Body of pancreas (tissue), 4 donors: Measurements from ENCODE around the gene BTBD18. TPM values are rescaled to one million over a fixed set of nuclear protein-coding genes. Genes with fewer than 3 reads are reported as not detected.

Experiments used
- ATAC-seq: fragments of 150-250 bp; one replicate; pipeline ENCODE4 v1.9.1; 2016
- DNase-seq, 4 donors: peaks; one replicate each; pipeline ENCODE4 v3.0.0-alpha.2; 2019
- H3K27ac ChIP-seq, 4 donors: fragments of 200-600 bp; sonication (generic); 1 replicate in 3 of 4; 2 replicates in 1 of 4; pipeline versions ENCODE4 v1.5.1 to v1.6.1; 2016 to 2019; ENCODE audit warnings: mild to moderate bottlenecking in 1 of 4, mixed read lengths in 1 of 4, moderate library complexity in 1 of 4
- H3K27me3 ChIP-seq, 2 donors: fragments of 200-600 bp; sonication (generic); one replicate each; pipeline ENCODE4 v1.6.0; 2016; ENCODE audit warnings: mild to moderate bottlenecking in 1 of 2
- H3K36me3 ChIP-seq, 2 donors: fragments of 200-600 bp; sonication (generic); replicated peaks in 1 of 2; 2 replicates each; pipeline ENCODE4 v1.5.1; 2016; ENCODE audit warnings: low read depth in 2 of 2; ENCODE audit not compliant: insufficient read depth in 1 of 2
- H3K4me1 ChIP-seq: fragments of 200-600 bp; sonication (generic); one replicate; pipeline ENCODE4 v1.6.0; 2016
- H3K4me3 ChIP-seq, 2 donors: fragments of 200-600 bp; sonication (generic); 1 replicate in 1 of 2; 2 replicates in 1 of 2; pipeline ENCODE4 v1.5.1; 2016 to 2019
- H3K9me3 ChIP-seq, 3 donors: fragments of 200-600 bp; sonication (generic); 1 replicate in 2 of 3; 2 replicates in 1 of 3; pipeline ENCODE4 v1.5.1; 2016
- CTCF ChIP-seq, 7 experiments: fragments of 450-650 bp in 4 of 7; fragments of 200-600 bp in 3 of 7; sonication (generic) in 3 of 7; IDR thresholded peaks; one replicate each; pipeline ENCODE4 v1.5.1; 2016 to 2019; ENCODE audit warnings: antibody characterized with exemption in 7 of 7
- POLR2A ChIP-seq, 3 donors: fragments of 450-650 bp; IDR thresholded peaks; one replicate each; pipeline ENCODE4 v1.6.1; 2016; ENCODE audit warnings: antibody characterized with exemption in 3 of 3, mild to moderate bottlenecking in 2 of 3
- WGBS, 2 donors: methylation state at CpG; one replicate each; pipeline ENCODE4 v1.1.5; 2017; 5-methylcytosine and 5-hydroxymethylcytosine counted together
- intact Hi-C: fragments of 100-400 bp; cut with DNase I; formaldehyde crosslinking; loops from one replicate; pipeline ENCODE4 v1.15.1; 2023
- total RNA-seq, 2 donors: library from RNA; depleted of rRNA; stranded (reverse); fragments of >200 nt; gene quantifications; one replicate each; pipeline ENCODE4 v1.1.0, GENCODE V29; 2016

Gene BTBD18
- total RNA-seq = not detected

DNA sequence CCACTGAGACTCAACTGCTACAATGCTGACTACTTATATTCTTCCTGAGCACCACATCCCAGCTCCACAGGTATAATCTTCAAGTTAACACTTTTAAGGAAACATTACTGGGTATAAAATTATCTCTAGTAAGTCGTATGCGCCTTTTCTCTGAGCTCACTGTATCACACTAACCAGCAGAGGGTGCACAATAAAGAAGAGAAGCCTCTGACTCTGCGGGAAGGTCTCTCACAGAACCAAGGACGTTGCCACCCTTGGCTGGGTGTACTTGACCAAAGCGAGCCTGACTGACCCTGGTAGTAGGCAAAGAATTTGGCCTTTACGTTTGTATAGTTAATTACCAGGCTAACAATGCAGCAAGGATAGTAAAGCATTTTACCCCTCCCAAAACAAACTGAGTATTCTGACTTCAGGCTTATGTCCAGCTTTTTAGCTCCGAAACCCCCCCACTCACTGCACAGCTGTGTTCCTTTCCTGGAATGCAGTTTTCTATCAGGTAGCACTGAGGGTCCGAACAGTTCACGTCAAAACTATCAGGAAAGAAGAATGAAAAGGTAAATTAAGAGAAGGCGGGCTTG, at the start of gene BTBD18:
BTBD18 (minus strand) TSS at position 144 of the 578 bp plus-strand sequence. CDS start 631 bp downstream, outside the sequence.
- ATAC-seq (peak; percentile 94), DNase-seq (peak; percentile 56 to 75 (median 68))
- no peaks in the 10 kb centered on the region for H3K36me3 ChIP-seq
- H3K9me3 ChIP-seq = no peaks in the 10 kb centered on the region
- H3K27me3 ChIP-seq = no peaks in the 10 kb centered on the region
- WGBS, 2 donors = 27 to 29% methylated on average over 10 of the region's 10 CpGs
- peak; percentile 14 to 77 (median 74) for TF ChIP-seq CTCF (IDR thresholded peaks at IDR 0.05)
- no peak for TF ChIP-seq POLR2A (IDR thresholded peaks at IDR 0.05)
- peaks cover 12% of the 10 kb centered on the region for H3K4me1 ChIP-seq
- no peak within 1 kb of the TSS for H3K4me3 ChIP-seq
- peak within 1 kb of the TSS in 2 of 4 donors; percentile 10 to 22 for H3K27ac ChIP-seq
- intact Hi-C loops = loop anchor here (5.0 kb wide), 1 partner anchor 51 kb away; no protein-coding TSS in a partner anchor

- intact Hi-C loops = loop anchor here (5.0 kb wide), 1 partner anchor 49 kb away; the partner anchor contains the start of gene BTBD18
- H3K9me3 ChIP-seq = no peaks in the 10 kb centered on the region
- H3K36me3 ChIP-seq = peaks cover 16 to 27% of the 10 kb centered on the region in 2 donors
- H3K27ac ChIP-seq = peak overlapping the region in 3 of 4 donors; percentile 68 to 88 (median 77)
- TF ChIP-seq CTCF (IDR thresholded peaks at IDR 0.05) (no peak), POLR2A (IDR thresholded peaks at IDR 0.05) (no peak)
- H3K4me3 ChIP-seq = no peak overlapping the region
- no peak for DNase-seq
- ATAC-seq = no peak
- H3K4me1 ChIP-seq = peaks cover 71% of the 10 kb centered on the region
- no peaks in the 10 kb centered on the region for H3K27me3 ChIP-seq
These were observed 49.5 kb upstream of the BTBD18 start for GRCh38 chr11:57801183-57801485.

- peak overlapping the region; percentile 55 to 88 (median 72) for H3K27ac ChIP-seq
- WGBS, 2 donors = 38 to 49% methylated on average over 4 of the region's 4 CpGs
- ATAC-seq (peak; percentile 78), DNase-seq (peak; percentile 31 to 68 (median 36))
- intact Hi-C loops = loop anchor here (5.0 kb wide), 1 partner anchor 48 kb away; the partner anchor contains the start of gene BTBD18
- H3K4me3 ChIP-seq = no peak overlapping the region
- no peaks in the 10 kb centered on the region for H3K27me3 ChIP-seq
- H3K9me3 ChIP-seq = no peaks in the 10 kb centered on the region
- H3K4me1 ChIP-seq = peaks cover 66% of the 10 kb centered on the region
- peaks cover 16 to 25% of the 10 kb centered on the region in 2 donors for H3K36me3 ChIP-seq
- TF ChIP-seq CTCF (IDR thresholded peaks at IDR 0.05) (peak; percentile 78 to 98 (median 93)), POLR2A (IDR thresholded peaks at IDR 0.05) (no peak)
These were observed 49.0 kb upstream of the BTBD18 start for GRCh38 chr11:57800444-57801182.

DNA sequence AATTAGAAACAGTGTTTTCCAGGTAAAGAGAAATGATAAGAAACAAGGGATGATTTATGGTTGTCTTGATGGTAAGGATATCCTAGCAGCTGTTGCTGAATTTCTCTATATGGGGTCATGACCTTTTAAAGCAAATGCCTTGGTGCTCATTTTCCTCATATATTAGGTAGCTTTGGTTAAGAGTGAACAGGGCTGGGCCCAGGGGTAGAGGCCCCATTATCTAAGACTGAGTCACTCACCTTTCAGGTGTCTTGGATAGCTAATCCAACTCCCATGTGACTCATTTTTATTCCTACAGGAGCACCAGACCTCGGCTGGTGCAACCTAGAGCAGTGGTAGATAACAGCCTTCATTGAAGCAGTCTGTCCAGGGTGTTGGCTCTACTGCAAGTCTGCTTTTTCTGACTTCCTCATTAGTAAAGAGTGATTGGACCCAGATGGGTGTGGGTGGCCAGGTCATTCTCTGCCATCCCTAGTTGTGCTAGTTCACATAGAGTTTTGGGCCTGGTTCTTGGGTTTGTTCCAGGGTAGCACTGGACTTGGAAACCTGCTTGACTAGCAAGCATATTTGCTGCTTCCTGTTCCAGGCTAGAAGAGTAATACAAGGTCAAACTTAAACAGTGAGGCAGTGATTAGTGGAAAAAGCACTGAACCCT, 47.4 kb upstream of the BTBD18 start:
- TF ChIP-seq CTCF (IDR thresholded peaks at IDR 0.05) (no peak), POLR2A (IDR thresholded peaks at IDR 0.05) (peak in 2 of 3 donors; percentile 41 to 49)
- intact Hi-C loops = no loop called here
- Histone ChIP-seq H3K36me3 (peaks cover 16 to 21% of the 10 kb centered on the region in 2 donors), H3K27ac (peak overlapping the region; percentile 60 to 88 (median 73)), H3K4me3 (no peak overlapping the region), H3K27me3 (no peaks in the 10 kb centered on the region), H3K4me1 (peaks cover 66% of the 10 kb centered on the region), H3K9me3 (no peaks in the 10 kb centered on the region)
- WGBS, 2 donors = 0 to 5% methylated on average over 1 of the region's 1 CpG
- DNase-seq (peak; percentile 68 to 91 (median 81)), ATAC-seq (peak; percentile 85)
